HepG2 (cell line): Measurements from ENCODE around the gene SMIM9. TPM values are rescaled to one million over a fixed set of nuclear protein-coding genes. Genes with fewer than 3 reads are reported as not detected.
A peak's percentile ranks its signal among the peaks of the same experiment; 100 is the strongest.
"Not testable (repeated sequence)": the region's sequence is repeated elsewhere in the genome, so short reads cannot be mapped to it uniquely, and the experiment has no call there.

Experiments used
- ATAC-seq: fragments of 200-7000 bp; cut with Tn5 transposase; 3 replicates; pipeline ENCODE4 v1.9.1; 2020; ENCODE audit warnings: mild to moderate bottlenecking, moderate library complexity
- Bru-seq: library from RNA; stranded (reverse); fragments of 400-500 nt; gene quantifications from one replicate; lab custom pipeline; 2021; lab: Mats Ljungman, UMichigan
- BruChase-seq, 2 experiments: library from RNA; stranded (reverse); fragments of 400-500 nt; gene quantifications; one replicate each; lab custom pipeline; 2021; lab: Mats Ljungman, UMichigan
- BruUV-seq: library from RNA; stranded (reverse); fragments of 400-500 nt; replicated peaks from 2 replicates; lab custom pipeline; 2021; lab: Mats Ljungman, UMichigan
- CTCF ChIA-PET: fragments of 300-600 bp; formaldehyde crosslinking; extraction: SDS; loops from one replicate; lab custom pipeline; 2021; ENCODE audit warnings: low total read pairs, inconsistent platforms, low intra/inter-chr PET ratio; lab: Yijun Ruan, JAX
- POLR2A ChIA-PET: fragments of 350-600 bp; sonication (Branson Sonifier 250); formaldehyde crosslinking; loops from one replicate; lab custom pipeline; 2020; ENCODE audit warnings: antibody characterized with exemption, inconsistent platforms; lab: Yijun Ruan, JAX
- DNase-seq: peaks from one replicate; pipeline ENCODE4 v3.0.0-alpha.2; 2015; ENCODE audit warnings: low spot score
- FAIRE-seq: peaks from 3 replicates; lab custom pipeline; 2011; peaks lifted over from hg19 to GRCh38; lab: Jason Lieb, UNC
- H2AFZ ChIP-seq: one replicate; pipeline ENCODE4 v1.6.1; 2011; ENCODE audit warnings: low read length, inconsistent platforms
- H3K27ac ChIP-seq: fragments of 300-600 bp; 3 replicates; pipeline ENCODE4 v1.8.0; 2011; ENCODE audit warnings: mixed run types, mild to moderate bottlenecking, mixed read lengths, low read length, inconsistent platforms; ENCODE audit not compliant: insufficient read depth; ENCODE audit errors: extremely low read length
- H3K27me3 ChIP-seq, 2 experiments: fragments of 200-600 bp in 1 of 2; 2 replicates in 1 of 2; 3 replicates in 1 of 2; pipeline versions ENCODE4 v1.6.0 to v1.8.0; 2011; ENCODE audit warnings: low read length in 2 of 2, mild to moderate bottlenecking in 2 of 2, moderate library complexity in 2 of 2, inconsistent platforms in 1 of 2; ENCODE audit not compliant: insufficient read depth in 2 of 2, control insufficient read depth in 1 of 2
- H3K36me3 ChIP-seq, 2 experiments: fragments of 200-600 bp in 1 of 2; replicated peaks in 1 of 2; 2 replicates in 1 of 2; 3 replicates in 1 of 2; pipeline versions ENCODE4 v1.5.1 to v1.8.0; 2011; ENCODE audit warnings: low read length in 2 of 2, inconsistent platforms in 1 of 2; ENCODE audit not compliant: insufficient read depth in 2 of 2, control insufficient read depth in 1 of 2
- H3K4me1 ChIP-seq: 2 replicates; pipeline ENCODE4 v1.5.1; 2012; ENCODE audit warnings: low read length, inconsistent platforms; ENCODE audit not compliant: insufficient read depth
- H3K4me2 ChIP-seq: 2 replicates; pipeline ENCODE4 v1.6.0; 2011; ENCODE audit warnings: low read depth, low read length, inconsistent platforms
- H3K4me3 ChIP-seq, 3 experiments: fragments of 200-600 bp in 1 of 3; sonication (generic), shearing (Covaris generic) in 1 of 3; replicated peaks in 1 of 3; 2 replicates each; pipeline ENCODE4 v1.5.1; 2011 to 2016; ENCODE audit warnings: low read length in 3 of 3, inconsistent platforms in 2 of 3, low read depth in 2 of 3, mild to moderate bottlenecking in 2 of 3, control low read depth in 1 of 3, mixed read lengths in 1 of 3; ENCODE audit not compliant: insufficient read depth in 1 of 3
- H3K79me2 ChIP-seq: one replicate; pipeline ENCODE4 v1.6.1; 2011; ENCODE audit warnings: low read length, inconsistent platforms; ENCODE audit not compliant: insufficient read depth
- H3K9ac ChIP-seq: 2 replicates; pipeline ENCODE4 v1.6.0; 2011; ENCODE audit warnings: mild to moderate bottlenecking, low read depth, low read length, inconsistent platforms; ENCODE audit not compliant: insufficient read depth
- H3K9me3 ChIP-seq: 2 replicates; pipeline ENCODE4 v1.5.1; 2012; ENCODE audit warnings: mild to moderate bottlenecking, low read length
- H4K20me1 ChIP-seq: 2 replicates; pipeline ENCODE4 v1.6.0; 2011; ENCODE audit warnings: inconsistent platforms, mild to moderate bottlenecking, low read length, moderate library complexity; ENCODE audit not compliant: insufficient read depth
- ATF2 ChIP-seq: sonication (generic); formaldehyde crosslinking; IDR thresholded peaks from 2 replicates; pipeline ENCODE4 v1.4.0; 2020; ENCODE audit warnings: missing genetic modification reagents
- KMT2B ChIP-seq: IDR thresholded peaks from 2 replicates; pipeline ENCODE4 v1.6.1; 2016; ENCODE audit warnings: missing genetic modification reagents, missing compliant biosample characterization
- ZNF615 ChIP-seq: sonication (generic); formaldehyde crosslinking; IDR thresholded peaks from 2 replicates; pipeline ENCODE4 v1.5.0; 2020; ENCODE audit warnings: mild to moderate bottlenecking, missing genetic modification reagents, borderline replicate concordance
- ZNF773 ChIP-seq: sonication (generic); formaldehyde crosslinking; IDR thresholded peaks from 2 replicates; pipeline ENCODE4 v1.4.0; 2020; ENCODE audit warnings: missing genetic modification reagents, borderline replicate concordance
- ZNF816 ChIP-seq: sonication (generic); formaldehyde crosslinking; IDR thresholded peaks from 2 replicates; pipeline ENCODE4 v1.8.0; 2022; ENCODE audit warnings: missing genetic modification reagents, mild to moderate bottlenecking, borderline replicate concordance
- WGBS: methylation state at CpG from one replicate; pipeline ENCODE4 v1.1.6; 2017; ENCODE audit warnings: low lambda C conversion rate; 5-methylcytosine and 5-hydroxymethylcytosine counted together
- in situ Hi-C: cut with HindIII; loops from 2 replicates; pipeline ENCODE4 v1.10.0; 2017; ENCODE audit warnings: low pct_unique_long_range_greater_than_20kb; ENCODE audit not compliant: extremely low pct_ligation_motif_present
- intact Hi-C: fragments of 100-400 bp; cut with micrococcal nuclease; formaldehyde crosslinking; loops from one replicate; pipeline ENCODE4 v1.10.0; 2022; ENCODE audit not compliant: unreplicated experiment
- long read RNA-seq, 2 experiments: library from RNA in 1 of 2; library from polyadenylated mRNA in 1 of 2; stranded (forward) in 1 of 2; unstranded in 1 of 2; transcript quantifications; one replicate each; pipeline ENCODE4 v2.0.0, GENCODE V29; 2019 to 2022
- polyA minus RNA-seq, 3 experiments: library from RNA; depleted of rRNA, polyadenylated mRNA; stranded (reverse); fragments of >200 nt; gene quantifications; 2 replicates each; pipeline ENCODE4 v1.2.3, GENCODE V29; 2011; ENCODE audit warnings: low replicate concordance in 1 of 3
- polyA plus RNA-seq, 8 experiments: library from polyadenylated mRNA; depleted of rRNA in 3 of 8; stranded (reverse) in 7 of 8; unstranded in 1 of 8; fragments of >200 nt; fragmentation: Illumina TruSeq in 4 of 8; extraction: Trizol in 4 of 8; gene quantifications; 2 replicates each; pipeline versions ENCODE4 v1.2.1 to v1.2.3, GENCODE V29; 2011 to 2016; ENCODE audit warnings: low read depth in 4 of 8, missing spikeins in 1 of 8, mixed read lengths in 1 of 8; ENCODE audit not compliant: insufficient read depth in 1 of 8
- total RNA-seq, 5 experiments: library from RNA; depleted of rRNA; stranded (reverse); fragments of >200 nt; fragmentation: Illumina TruSeq; extraction: Trizol; gene quantifications; 2 replicates each; pipeline ENCODE4 v1.2.3, GENCODE V29; 2016; ENCODE audit warnings: low read depth in 1 of 5

Gene SMIM9
- not detected in 2 replicates for total RNA-seq (2016; rRNA removed; fragmentation: Illumina TruSeq; extraction: Trizol)
- not detected in 2 replicates for total RNA-seq (2016; cell fraction: cytosol; rRNA removed; fragmentation: Illumina TruSeq; extraction: Trizol; ENCODE audit: low read depth)
- total RNA-seq (2016; cell fraction: insoluble cytoplasmic fraction; rRNA removed; fragmentation: Illumina TruSeq; extraction: Trizol): not detected in 2 replicates
- not detected in 2 replicates for total RNA-seq (2016; cell fraction: membrane; rRNA removed; fragmentation: Illumina TruSeq; extraction: Trizol)
- not detected in 2 replicates for total RNA-seq (2016; cell fraction: nucleus; rRNA removed; fragmentation: Illumina TruSeq; extraction: Trizol)
- polyA plus RNA-seq (2011; rRNA removed): not detected in 2 replicates
- not detected in 2 replicates for polyA plus RNA-seq (2011; cell fraction: cytosol; rRNA removed)
- polyA plus RNA-seq (2011; cell fraction: nucleus; rRNA removed): not detected in 2 replicates
- polyA plus RNA-seq (2012): not detected in 2 replicates
- not detected in 2 replicates for polyA plus RNA-seq (2016; cell fraction: cytosol; fragmentation: Illumina TruSeq; extraction: Trizol; ENCODE audit: low read depth)
- not detected in 2 replicates for polyA plus RNA-seq (2016; cell fraction: insoluble cytoplasmic fraction; fragmentation: Illumina TruSeq; extraction: Trizol; ENCODE audit: low read depth)
- not detected in 2 replicates for polyA plus RNA-seq (2016; cell fraction: membrane; fragmentation: Illumina TruSeq; extraction: Trizol; ENCODE audit: low read depth)
- not detected in 2 replicates for polyA plus RNA-seq (2016; cell fraction: nucleus; fragmentation: Illumina TruSeq; extraction: Trizol; ENCODE audit: insufficient read depth, low read depth)
- polyA minus RNA-seq (2011; rRNA and poly(A)+ RNA removed; ENCODE audit: low replicate concordance): not detected in 2 replicates
- not detected in 2 replicates for polyA minus RNA-seq (2011; cell fraction: cytosol; rRNA and poly(A)+ RNA removed)
- polyA minus RNA-seq (2011; cell fraction: nucleus; rRNA and poly(A)+ RNA removed): not detected in 2 replicates
- percentile 15 among the genes with signal in this experiment for Bru-seq, nascent RNA
- BruChase-seq, experiment 1, labeled RNA remaining after a 6-hour chase: percentile 15 among the genes with signal in this experiment
- percentile 15 among the genes with signal in this experiment for BruChase-seq, experiment 2, labeled RNA remaining after a 2-hour chase
- long read RNA-seq, experiment 1: 0 reads
- long read RNA-seq, experiment 2: 0 reads

GRCh38 chrX:154834562-154834961 is at the start of gene SMIM9:
SMIM9 (minus strand) TSS chrX:154834662; CDS start chrX:154830856, 3,806 bp downstream.
- in situ Hi-C loops (loop anchor here (25.0 kb wide), 1 partner anchor 247 kb away; the partner anchor contains the start of gene CTAG1A), intact Hi-C loops (no loop called here)
- ATAC-seq (no peak), FAIRE-seq (no peak), DNase-seq (peak; percentile 8)
- ChIA-PET POLR2A (no interaction called here), CTCF (no interaction called here)
- no peaks in the 10 kb centered on the region for H4K20me1 ChIP-seq
- no peaks in the 10 kb centered on the region for H3K4me1 ChIP-seq
- no peak within 1 kb of the TSS for H3K4me2 ChIP-seq
- 0% methylated on average over 3 of the region's 3 CpGs for WGBS
- H3K4me3 ChIP-seq: no peak within 1 kb of the TSS
- TF ChIP-seq ATF2 (CRISPR knock-in tag) (no peak), ZNF615 (no peak), ZNF773 (CRISPR knock-in tag) (no peak), ZNF816 (CRISPR knock-in tag) (no peak), KMT2B (CRISPR knock-in tag) (no peak)
- H3K27ac ChIP-seq: no peak within 1 kb of the TSS
- H3K9ac ChIP-seq: no peak within 1 kb of the TSS
- no peaks in the 10 kb centered on the region for H3K9me3 ChIP-seq
- BruUV-seq: no TSS peak
- no peaks in the 10 kb centered on the region for H3K36me3 ChIP-seq
- no peaks in the 10 kb centered on the region for H3K27me3 ChIP-seq
- no peaks in the 10 kb centered on the region for H3K79me2 ChIP-seq
- no peak within 1 kb of the TSS for H2AFZ ChIP-seq

GRCh38 chrX:154884069-154884468 is 49.6 kb upstream of the SMIM9 start:
- H4K20me1 ChIP-seq, H3K4me1 ChIP-seq, ATAC-seq, intact Hi-C loops, H3K4me2 ChIP-seq, H3K27me3 ChIP-seq, H3K79me2 ChIP-seq, BruUV-seq, H3K4me3 ChIP-seq, POLR2A ChIA-PET, FAIRE-seq, CTCF ChIA-PET, H3K9ac ChIP-seq, in situ Hi-C loops, H3K9me3 ChIP-seq, DNase-seq, H3K27ac ChIP-seq, H2AFZ ChIP-seq, H3K36me3 ChIP-seq: not testable (repeated sequence)
- WGBS: no CpG with 5 or more reads among the region's 8 CpGs
